ENCODE measurements around the gene TMEM232.

The TMEM232 gene

DNA sequence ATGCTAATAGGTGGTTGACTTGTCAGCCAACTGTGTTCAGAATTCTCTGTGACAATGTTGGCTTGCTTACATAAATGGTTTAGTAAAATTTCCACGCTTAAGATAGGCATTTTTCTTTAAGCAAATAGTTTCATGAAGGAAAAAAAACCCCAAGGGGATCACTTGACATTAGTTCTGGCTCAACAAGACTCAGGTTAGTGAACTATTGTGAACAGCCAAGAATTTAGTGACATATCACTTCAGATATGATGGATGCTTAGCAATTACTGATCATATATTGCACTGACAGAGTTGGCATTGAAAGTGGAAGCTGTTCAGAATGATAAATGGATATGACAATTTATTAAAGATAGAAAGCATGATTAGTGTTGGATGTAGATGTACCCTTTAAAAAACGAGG lies 218.5 kb downstream of the TMEM232 start:
- DNase-seq (ENCODE audit: low read depth) = no peak
- TF ChIP-seq, protein P1, sequence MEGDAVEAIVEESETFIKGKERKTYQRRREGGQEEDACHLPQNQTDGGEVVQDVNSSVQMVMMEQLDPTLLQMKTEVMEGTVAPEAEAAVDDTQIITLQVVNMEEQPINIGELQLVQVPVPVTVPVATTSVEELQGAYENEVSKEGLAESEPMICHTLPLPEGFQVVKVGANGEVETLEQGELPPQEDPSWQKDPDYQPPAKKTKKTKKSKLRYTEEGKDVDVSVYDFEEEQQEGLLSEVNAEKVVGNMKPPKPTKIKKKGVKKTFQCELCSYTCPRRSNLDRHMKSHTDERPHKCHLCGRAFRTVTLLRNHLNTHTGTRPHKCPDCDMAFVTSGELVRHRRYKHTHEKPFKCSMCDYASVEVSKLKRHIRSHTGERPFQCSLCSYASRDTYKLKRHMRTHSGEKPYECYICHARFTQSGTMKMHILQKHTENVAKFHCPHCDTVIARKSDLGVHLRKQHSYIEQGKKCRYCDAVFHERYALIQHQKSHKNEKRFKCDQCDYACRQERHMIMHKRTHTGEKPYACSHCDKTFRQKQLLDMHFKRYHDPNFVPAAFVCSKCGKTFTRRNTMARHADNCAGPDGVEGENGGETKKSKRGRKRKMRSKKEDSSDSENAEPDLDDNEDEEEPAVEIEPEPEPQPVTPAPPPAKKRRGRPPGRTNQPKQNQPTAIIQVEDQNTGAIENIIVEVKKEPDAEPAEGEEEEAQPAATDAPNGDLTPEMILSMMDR (conservative IDR thresholded peaks at IDR 0.05; ENCODE audit: low read depth, low read length) = no peak
- no peak overlapping the region for H3K4me3 ChIP-seq (ENCODE audit: low read depth, low read length)

DNA sequence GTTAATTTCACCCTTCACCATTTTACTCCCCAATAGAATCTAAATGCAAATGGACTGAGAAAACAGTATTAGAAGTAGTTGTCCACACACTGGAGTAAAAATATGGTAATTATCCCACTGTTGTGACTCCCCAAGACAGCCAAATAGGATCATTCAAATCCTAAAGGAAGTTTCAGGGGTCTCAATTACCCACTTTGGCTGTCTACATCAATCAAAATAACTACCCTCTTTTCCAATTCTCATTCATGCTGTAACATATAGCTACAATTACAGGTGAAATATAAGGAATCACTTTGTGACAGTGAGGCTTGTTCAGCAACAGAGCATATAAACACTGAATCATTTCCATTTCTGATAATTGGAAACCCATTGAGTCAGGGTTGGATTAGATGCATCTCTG lies 220.1 kb downstream of the TMEM232 start:
- no peak overlapping the region for H3K4me3 ChIP-seq (ENCODE audit: low read depth, low read length)
- TF ChIP-seq, protein P1 (conservative IDR thresholded peaks at IDR 0.05; ENCODE audit: low read depth, low read length) = no peak
- DNase-seq (ENCODE audit: low read depth) = no peak

DNA sequence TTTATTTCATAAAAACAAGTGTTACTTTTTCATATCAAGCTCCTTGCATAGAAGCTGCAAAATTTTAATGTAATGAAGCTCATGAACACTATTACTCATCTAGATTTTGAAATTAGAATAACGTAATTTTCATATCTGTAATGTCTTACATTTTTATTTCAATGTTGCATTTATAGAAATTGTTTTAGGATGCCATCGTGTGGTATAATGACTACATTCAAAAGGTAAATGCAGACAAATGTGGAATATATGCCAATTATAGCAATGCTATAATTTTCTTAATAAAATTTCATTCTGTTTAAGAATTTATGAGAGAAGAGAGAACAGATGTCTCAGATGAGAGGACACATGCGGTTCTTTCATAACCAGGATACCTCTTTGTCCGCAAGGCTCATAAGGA lies 230.2 kb downstream of the TMEM232 start:
- DNase-seq (ENCODE audit: low read depth) = no peak
- TF ChIP-seq, protein P1 (conservative IDR thresholded peaks at IDR 0.05; ENCODE audit: low read depth, low read length) = no peak
- no peak overlapping the region for H3K4me3 ChIP-seq (ENCODE audit: low read depth, low read length)

DNA sequence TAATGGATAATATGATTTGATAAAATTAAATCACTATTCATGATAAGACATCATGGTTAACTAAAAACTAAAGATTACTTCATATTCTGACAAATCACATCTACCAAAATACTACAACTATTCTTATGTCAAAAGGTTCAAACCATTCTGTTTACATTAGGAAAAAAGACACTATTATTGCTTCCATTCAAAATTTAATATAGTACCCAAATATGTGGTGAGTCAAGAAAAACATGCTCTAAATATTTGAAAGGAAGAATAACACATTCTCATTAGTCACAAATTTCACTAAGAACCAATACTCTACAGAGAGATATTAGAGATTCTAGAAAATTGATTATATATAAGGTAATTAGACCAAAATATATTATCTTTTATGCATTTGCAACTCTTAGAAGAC lies 234.0 kb downstream of the TMEM232 start:
- TF ChIP-seq, protein P1 (conservative IDR thresholded peaks at IDR 0.05; ENCODE audit: low read depth, low read length) = no peak

DNA sequence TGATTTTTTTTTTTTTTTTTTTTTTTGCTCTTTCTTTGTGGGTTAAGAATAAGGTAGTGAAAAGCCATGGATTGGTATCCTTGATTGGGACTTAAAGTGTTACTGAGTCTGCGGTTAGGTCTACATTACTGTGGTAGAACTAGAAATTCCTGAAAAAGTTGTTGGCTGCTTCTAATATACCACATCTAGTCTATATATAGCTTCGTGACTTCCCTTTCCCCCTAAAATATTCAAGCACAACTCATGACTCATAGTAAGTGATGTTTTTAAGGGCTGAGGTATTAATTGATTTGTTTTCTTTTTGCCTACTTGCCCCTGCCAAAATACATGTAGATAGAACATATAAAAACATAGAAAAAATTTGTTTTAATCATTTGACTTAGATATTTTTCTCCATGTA lies 247.6 kb downstream of the TMEM232 start:
- TF ChIP-seq, protein P1 (conservative IDR thresholded peaks at IDR 0.05; ENCODE audit: low read depth, low read length) = no peak
- no peak overlapping the region for H3K4me3 ChIP-seq (ENCODE audit: low read depth, low read length)
- peak; percentile 92 for DNase-seq (ENCODE audit: low read depth)

More for the DNA sequence above, 234.0 kb downstream of the TMEM232 start:
- DNase-seq (ENCODE audit: low read depth) = peak; percentile 5
- H3K4me3 ChIP-seq (ENCODE audit: low read depth, low read length) = no peak overlapping the region

DNA sequence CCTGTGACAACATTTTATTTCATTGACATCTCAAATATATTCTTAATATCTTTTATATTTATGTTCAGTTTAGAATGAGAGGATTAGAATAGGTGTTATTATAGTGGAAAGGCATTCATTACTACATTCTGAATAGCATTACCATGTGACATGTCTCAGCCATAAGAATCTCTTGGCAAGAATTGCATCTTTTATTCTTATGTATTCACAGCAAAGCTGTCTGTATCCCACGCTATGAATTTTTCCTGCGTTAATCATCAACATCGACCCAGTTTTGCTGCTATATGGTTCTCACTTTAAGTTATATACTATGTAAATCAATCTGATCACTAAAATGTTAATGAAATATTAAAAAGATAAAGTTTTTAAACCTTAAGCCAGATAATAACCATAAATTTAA lies 248.6 kb downstream of the TMEM232 start:
- TF ChIP-seq, protein P1 (conservative IDR thresholded peaks at IDR 0.05; ENCODE audit: low read depth, low read length) = no peak
- H3K4me3 ChIP-seq (ENCODE audit: low read depth, low read length) = no peak overlapping the region
- DNase-seq (ENCODE audit: low read depth) = peak; percentile 75

DNA sequence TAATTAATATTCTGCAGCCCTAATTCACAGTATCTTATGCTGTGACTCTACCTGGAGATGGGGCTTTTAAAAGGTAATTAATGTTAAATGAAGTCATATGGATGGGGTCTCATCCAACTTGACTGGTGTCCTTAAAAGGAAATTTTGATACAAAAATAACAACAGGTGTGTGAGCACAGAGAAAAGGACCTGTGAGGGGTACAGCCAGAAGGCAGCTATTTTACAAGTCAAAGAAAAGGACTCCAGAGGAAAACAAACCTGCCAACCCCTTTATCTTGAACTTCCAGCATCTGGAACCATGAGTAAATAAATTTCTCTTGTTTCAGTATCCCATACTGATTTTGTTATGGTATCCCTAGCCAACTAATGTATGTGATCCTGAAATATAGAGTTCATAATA lies 250.3 kb downstream of the TMEM232 start:
- no peak for DNase-seq (ENCODE audit: low read depth)

More for the DNA sequence above, 250.3 kb downstream of the TMEM232 start:
- no peak overlapping the region for H3K4me3 ChIP-seq (ENCODE audit: low read depth, low read length)
- TF ChIP-seq, protein P1 (conservative IDR thresholded peaks at IDR 0.05; ENCODE audit: low read depth, low read length) = no peak
